H1 (cell line): Measurements from ENCODE around the gene PGP. TPM values are rescaled to one million over a fixed set of nuclear protein-coding genes. Genes with fewer than 3 reads are reported as not detected.

Experiments used
- CHD7 ChIP-seq: fragments of 300-600 bp; sonication (generic); IDR thresholded peaks from 2 replicates; pipeline ENCODE4 v1.7.1; 2012; ENCODE audit warnings: low read length, moderate library complexity, mild to moderate bottlenecking, inconsistent platforms; ENCODE audit not compliant: insufficient replicate concordance
- CREB1 ChIP-seq: IDR thresholded peaks from 2 replicates; pipeline ENCODE4 v1.6.1; 2012; ENCODE audit warnings: inconsistent platforms
- NANOG ChIP-seq: IDR thresholded peaks from 2 replicates; pipeline ENCODE4 v1.6.1; 2011; ENCODE audit warnings: low read length, low read depth, mild to moderate bottlenecking, inconsistent platforms; ENCODE audit not compliant: insufficient read depth, poor library complexity, severe bottlenecking
- RBBP5 ChIP-seq: IDR thresholded peaks from 2 replicates; pipeline ENCODE4 v1.7.1; 2012; ENCODE audit warnings: low read depth, mild to moderate bottlenecking, inconsistent platforms, low read length, moderate library complexity, borderline replicate concordance
- RFX5 ChIP-seq: IDR thresholded peaks from 2 replicates; pipeline ENCODE4 v1.6.1; 2011; ENCODE audit warnings: low read depth, low read length, improper control_type of control experiment, borderline replicate concordance
- SP1 ChIP-seq: IDR thresholded peaks from 2 replicates; pipeline ENCODE4 v1.6.1; 2011; ENCODE audit warnings: low read depth, low read length
- SUZ12 ChIP-seq: fragments of 200-600 bp; sonication (generic); IDR thresholded peaks from 2 replicates; pipeline ENCODE4 v1.6.1; 2012; ENCODE audit warnings: mild to moderate bottlenecking, inconsistent platforms, low read length, moderate library complexity, mixed read lengths
- TAF1 ChIP-seq: IDR thresholded peaks from 2 replicates; pipeline ENCODE4 v1.6.1; 2011; ENCODE audit warnings: mild to moderate bottlenecking, low read depth, low read length
- polyA plus RNA-seq, 7 experiments: library from polyadenylated mRNA; depleted of rRNA in 3 of 7; stranded (reverse) in 5 of 7; unstranded in 2 of 7; fragments of >200 nt in 5 of 7; fragments of 200-250 nt in 2 of 7; gene quantifications; 1 replicate in 5 of 7; 2 replicates in 1 of 7; 4 replicates in 1 of 7; pipeline versions ENCODE4 v1.2.1 to v1.2.3, GENCODE V29; 2011 to 2013; ENCODE audit warnings: missing spikeins in 2 of 7, mixed read lengths in 2 of 7
- total RNA-seq: library from RNA; stranded (reverse); fragmentation: NEBNext Ultra II Directional; extraction: Animal tissue kit (Norgen Biotek cat#: 25700); gene quantifications from 2 replicates; pipeline ENCODE4 v1.2.1, GENCODE V29; 2021

PGP gene
- total and polyA plus RNA-seq, 2 of the 8 experiments (the other 6 are each of a cell fraction or from before 2014, with no cell fraction given) = 30.9 to 55.9 TPM

- TF ChIP-seq CHD7 (no peak), SUZ12 (no peak), RBBP5 (no peak), RFX5 (no peak), SP1 (no peak), TAF1 (no peak), CREB1 (no peak), NANOG (no peak)
These were observed 16.6 kb upstream of the PGP start (continued) for GRCh38 chr16:2231016-2231931.
